HG03457 (cell line): ENCODE data around the gene RAB28.

Source experiments
- ATAC-seq: cut with Tn5 transposase; IDR thresholded peaks from one replicate; pipeline ENCODE4 v1.9.1; 2021; ENCODE audit warnings: moderate number of reproducible peaks; ENCODE audit not compliant: unreplicated experiment

The RAB28 gene

DNA sequence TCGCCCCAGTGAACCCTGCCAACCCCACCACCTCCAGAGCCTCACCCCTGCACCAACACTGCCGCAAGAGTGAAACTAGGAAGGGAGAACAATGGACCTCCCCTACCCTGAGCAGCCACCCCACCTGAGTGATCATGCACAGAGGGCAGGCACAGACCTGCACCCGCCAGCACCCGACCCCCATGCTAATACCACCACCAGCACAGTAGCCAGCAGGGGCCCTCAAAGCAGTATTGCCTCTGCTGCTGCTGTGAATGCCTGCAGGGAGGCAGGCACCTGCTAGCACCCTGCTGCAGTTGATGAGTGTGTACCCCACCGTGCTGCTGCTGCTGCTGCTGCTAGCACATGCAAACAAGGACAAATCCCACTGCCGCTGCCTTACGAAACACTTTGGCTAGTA is 100.1 kb downstream of the RAB28 start:
- ATAC-seq, result no peak

DNA sequence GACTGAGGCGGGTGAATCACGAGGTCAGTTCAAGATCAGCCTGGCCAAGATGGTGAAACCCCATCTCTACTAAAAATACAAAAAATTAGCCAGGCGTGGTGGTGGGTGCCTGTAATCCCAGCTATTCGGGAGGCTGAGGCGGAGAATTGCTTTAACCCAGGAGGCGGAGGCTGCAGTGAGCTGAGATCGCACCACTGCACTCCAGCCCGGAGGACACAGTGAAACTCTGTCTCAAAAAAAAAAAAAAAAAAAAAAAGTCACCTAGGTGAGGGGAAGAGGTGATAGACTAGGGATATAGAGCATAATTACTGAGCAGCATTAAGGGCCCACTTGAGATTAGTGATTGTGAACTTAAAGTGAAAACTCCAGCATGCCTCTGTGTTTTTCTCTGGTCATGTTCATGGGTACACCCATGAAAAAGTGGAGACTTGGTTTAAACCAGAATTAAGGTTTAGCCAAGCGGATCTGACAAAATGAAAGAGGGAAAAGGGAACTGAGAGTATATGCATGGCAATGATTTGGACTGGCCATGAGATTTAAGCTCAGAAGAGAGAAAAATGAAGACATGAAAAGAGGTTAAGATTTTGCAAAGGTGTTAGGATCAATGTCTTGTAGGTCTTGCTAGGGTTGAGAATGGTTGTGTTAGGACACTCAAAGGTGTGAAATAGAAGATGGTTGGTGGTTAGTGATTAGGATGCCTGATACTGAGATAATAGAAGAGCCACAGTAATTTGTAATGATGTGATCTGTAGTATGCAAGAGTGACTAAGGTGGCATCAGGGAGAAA is 105.0 kb downstream of the RAB28 start:
- peak; percentile 61 for ATAC-seq

DNA sequence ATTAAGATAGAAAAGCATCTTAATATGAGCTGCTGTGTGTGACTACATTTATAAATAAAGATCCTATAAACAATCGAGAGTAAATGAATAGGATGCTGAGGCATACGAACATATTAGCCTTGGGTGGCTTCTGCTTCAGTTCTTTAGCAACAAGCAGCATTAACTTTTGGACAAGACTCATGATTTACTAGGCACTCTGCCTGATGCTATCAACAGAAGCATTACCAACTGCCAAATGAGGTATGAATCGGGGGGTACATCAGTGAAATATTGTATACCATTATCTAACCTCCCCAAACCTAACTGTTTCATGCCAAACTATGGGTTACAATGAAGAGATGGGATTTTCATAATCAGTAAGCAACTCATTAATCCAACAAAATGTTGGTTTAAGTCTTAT is 113.1 kb downstream of the RAB28 start:
- no peak for ATAC-seq

DNA sequence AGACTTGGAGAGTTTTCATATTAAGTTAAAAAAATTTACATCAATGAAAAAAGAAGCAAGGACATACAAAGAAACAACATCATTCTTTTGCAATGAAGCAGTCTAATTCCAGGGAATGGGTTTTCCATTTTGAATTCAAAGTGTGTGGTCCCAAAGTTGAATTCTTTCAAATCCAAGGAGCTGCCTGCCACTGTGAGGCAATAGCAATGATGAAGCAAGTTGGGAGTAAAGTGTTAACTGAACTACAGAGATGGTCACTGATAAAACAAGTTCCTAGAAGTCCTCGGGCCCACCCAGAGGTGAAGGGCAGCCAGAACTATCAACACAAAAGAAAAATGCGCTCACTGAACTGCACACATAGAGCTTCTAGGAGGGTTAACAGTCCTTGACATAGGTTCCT is 115.9 kb downstream of the RAB28 start:
- no peak for ATAC-seq

DNA sequence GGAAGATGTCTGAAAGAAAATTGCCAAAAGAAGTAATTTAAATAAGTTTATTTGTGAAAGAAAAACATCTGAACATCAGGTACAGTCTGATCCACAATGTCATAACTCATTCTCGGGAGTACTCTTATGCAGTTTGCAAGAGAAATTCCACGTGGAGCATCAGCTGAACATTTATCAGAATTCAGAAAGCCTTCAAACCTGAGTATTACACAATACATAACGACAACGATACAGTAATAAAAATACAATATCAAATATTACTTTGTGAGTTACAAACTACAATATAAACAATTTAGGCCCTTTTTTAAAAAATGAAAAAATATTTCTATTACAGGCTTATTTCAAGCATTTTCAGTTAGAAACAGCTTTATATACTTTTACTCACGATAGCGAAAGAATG is 116.4 kb downstream of the RAB28 start:
- ATAC-seq, result no peak

DNA sequence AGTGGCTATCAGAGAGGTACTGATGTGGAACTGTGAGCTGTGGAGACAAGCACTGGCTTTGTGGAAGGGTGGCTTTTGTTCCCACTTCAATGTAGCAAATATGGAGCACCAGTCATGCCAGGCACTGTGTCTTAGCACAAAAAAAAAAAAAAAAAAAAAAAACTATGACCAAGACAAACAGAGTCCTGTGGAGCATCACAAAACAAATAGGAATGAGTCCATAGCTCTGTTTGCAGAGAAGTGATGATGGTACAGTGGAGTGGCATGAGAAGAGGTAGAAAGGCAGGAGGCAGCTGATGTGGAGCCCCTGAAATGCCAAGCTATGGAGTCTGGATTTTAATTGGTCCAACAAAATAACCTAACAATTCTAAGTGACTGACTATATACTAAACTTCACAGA is 116.9 kb downstream of the RAB28 start:
- ATAC-seq, result no peak

DNA sequence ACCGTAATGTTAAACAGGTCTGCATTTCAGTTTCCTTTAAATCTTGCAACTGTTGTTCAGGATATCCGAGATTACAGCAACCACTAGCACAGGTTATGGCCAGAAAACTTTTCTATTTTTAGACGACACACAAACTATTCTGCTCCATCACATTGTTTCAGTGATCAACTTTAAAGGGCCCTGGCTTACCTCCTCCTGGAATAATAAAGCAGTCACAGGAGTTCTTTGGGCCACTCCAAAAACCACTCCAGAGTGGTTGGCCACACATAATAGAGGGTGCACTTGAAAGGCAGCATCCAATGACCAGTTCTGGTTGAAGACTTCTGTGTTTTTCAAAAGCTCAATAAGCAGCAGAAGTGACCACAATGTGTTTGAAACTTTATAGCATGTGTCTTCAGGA is 118.9 kb downstream of the RAB28 start:
- no peak for ATAC-seq

DNA sequence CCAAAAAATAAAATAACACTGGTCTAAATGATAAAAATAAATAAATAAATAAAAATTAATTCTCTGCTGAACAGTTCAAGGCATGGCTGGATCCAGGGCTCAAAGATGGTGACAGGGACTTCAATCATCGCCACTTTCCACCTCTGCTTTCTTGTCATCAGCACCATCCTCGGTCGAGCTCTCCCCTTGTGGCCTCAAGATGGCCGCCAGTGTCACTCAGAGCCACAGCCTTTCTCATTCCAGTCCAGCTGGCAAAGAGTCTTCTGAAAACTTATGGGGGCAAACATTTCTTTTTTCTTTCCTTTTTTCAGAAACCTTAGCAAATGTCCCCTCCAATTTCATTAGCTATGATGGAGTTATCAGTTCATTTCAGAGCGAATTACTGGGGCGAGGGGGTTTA is 119.5 kb downstream of the RAB28 start:
- ATAC-seq, result no peak

DNA sequence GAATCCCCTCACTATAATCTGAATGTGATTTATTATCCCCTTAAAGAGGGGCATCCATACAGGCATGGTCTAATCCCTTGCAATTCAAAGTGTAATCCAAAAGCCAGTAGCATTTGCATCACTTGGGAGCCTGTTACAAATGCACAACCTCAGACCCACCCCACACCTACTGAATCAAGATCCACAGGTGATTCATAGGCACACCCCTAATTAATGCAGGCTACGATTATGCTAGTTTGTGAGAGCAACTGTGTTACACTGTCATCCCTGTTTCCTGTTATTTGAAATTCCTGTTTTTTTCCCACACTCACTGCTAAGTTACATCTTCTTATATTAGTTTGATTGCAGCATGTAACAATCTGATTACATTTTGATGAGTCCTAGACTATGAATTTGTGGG is 120.0 kb downstream of the RAB28 start:
- no peak for ATAC-seq

DNA sequence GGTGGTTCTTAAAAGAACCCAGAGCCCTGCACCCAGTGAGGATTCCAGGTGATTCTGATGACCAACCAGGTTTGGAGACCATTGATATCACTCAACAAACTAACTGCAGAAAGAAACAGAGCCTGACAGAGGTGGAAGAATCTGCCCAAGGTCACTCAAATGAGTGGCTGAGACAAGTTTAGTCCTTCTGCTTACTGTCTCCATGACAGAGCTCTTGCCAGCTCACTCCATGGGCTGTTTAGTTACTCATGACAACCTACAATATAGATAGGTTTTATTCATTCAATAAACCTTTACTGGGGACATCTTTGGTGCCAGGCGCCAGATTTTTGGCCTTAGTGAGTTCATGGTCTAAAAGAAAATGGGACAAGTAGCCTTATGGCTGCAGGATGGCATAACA is 124.3 kb downstream of the RAB28 start:
- no peak for ATAC-seq

DNA sequence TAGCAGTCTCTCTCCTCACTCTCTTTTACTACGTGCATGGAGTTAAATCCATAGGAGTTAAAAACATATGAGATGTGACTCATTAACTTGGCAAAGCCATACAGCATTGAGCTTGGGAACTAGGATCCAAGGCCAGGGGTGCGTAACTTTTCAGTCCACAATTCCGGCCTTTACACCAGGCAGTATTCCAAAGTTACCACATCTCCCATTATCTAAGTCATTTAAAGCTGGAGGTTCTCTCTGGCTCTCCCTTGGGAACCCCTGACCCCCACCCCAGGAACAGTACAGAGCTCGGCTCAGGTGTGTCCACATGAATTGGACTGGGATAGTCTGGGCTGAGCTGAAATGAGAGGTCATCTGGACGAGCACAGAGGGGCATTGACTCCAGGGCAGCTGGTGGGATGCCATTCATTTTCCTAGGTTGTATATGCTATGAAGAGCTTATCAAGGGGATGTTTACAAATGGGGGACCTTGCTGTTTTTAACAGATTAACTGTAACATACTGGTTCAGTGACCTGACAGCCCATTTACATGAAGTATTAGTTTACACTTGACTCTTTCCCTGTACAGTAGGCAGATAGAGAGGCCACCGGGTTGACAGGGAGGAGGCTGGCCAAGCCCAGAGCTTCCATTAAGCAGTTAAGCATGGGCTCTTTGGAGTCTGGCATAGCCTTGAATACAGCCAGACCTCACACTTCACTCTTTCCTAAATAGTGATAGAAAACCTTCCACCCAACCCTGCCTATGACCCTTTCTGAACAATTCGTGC is 128.8 kb downstream of the RAB28 start:
- no peak for ATAC-seq

DNA sequence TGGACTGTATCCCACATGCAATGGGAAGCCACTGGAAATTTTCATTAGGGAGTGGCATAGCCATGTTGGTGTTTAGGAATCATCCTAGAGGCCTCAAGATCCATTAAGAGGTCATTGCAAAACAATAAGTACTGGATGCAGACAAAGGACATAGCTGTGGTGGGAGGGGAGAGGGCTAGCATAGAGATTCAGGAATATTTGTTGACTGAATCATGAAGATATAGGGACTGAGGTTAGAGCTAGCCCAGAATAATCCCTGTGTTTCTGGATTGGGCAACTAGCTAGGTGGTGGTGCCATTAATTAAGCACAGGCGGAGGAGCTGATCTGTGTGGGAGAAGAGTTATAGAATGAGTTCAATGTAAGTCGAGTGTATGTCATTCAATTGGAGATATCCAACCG is 135.0 kb downstream of the RAB28 start:
- no peak for ATAC-seq

DNA sequence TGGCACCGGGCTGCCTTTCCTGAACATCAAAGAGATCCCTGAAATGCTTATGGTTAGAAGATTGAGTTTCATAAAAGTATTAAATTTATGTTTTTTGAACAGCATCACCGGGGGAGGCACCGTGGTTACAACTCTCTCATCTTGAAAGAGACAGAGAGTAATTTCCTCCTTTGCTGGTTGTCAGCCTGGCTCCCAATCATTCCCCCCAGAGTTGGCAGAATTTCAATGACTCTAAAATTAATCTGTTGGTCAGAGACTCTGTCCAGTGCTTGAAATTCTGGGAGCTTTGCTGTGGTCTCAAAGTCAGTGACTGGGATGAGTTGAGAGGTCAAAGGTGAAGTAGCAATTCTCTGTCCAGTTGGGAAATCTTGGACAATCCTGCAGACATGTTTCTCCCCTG is 135.9 kb downstream of the RAB28 start:
- ATAC-seq, result no peak

DNA sequence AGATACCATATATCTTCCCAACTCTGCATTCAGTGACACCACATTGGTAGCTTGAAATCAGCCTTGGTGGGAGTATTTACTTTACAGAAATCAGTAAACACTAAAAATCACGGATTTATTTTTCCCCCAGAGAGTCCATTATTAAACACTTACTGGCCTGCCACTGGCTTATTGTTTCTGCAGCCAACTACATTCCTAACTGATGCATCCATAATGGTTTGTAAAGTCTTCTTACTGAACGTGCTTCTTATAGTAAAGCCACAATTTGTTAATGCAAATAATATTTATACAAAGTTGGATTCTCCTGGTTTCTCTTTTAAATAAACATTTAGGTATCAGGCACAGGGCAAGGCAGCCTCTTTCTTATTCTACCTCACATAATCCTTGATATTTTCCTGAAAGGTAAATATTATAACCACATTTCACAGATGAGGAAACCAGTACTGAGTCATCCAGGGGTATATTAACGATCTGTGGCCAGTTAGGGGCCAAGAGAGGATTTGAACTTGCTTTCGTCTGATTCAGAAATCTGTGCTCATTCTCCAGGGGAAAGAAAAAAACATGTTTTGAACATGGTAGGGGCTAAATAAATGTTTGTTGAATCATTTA is 136.5 kb downstream of the RAB28 start:
- no peak for ATAC-seq

DNA sequence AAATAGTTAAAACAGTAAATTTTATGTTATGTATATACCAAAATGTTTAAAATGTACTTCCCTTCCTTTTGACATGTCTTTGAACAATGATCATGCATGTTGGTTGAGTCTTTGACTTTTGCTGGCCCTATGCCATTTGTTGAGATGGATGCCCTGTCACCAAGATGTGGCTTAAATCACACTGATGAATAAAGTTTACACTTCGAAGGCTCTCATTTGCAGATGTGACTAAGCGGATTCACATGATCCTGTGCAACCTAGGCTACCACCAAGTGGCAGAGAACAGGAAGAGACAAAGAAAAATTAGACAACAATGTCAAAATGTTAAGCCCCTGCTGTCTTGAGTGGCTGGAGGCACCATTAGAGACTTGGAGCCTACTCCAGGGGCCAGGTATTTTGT is 139.9 kb downstream of the RAB28 start:
- no peak for ATAC-seq

DNA sequence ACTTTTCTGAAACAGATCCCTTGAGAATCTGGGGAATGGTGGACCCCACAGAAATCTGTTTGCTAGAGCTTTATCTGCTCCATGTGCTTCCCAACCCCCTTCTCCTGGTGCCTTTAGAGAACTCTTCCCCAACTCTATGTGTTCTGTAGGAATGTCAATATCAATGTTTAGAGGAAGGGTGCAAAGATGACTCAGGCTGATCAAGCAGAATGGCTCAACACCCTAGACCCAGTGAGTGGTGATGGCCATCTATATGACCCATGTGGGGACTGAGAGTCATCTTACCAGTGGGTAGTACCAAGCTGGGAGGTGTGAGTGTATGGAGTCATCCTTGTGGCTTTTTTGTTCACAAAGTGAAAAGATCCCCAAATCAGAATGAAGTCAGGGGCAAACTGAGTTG is 143.5 kb downstream of the RAB28 start:
- ATAC-seq, result no peak

DNA sequence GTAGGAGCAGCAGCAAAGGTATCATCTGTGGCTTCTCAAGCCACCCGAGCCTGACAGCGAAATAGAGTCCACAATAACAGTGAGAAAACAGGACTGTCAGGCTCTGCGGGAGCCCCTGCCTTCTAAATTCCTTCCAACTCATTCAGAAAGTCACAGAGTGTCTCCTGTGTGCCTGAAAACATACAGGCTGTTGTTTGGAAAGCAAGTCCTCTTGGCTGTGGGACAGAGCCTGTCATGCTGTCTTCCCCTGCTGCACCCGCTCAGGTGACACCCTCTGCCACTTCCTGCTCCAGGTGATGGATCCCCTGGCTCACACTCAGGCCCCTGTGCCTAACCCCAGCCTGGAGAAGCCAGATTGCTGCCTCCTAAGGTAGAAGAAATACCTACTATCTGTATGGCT is 152.3 kb downstream of the RAB28 start:
- ATAC-seq, result no peak

DNA sequence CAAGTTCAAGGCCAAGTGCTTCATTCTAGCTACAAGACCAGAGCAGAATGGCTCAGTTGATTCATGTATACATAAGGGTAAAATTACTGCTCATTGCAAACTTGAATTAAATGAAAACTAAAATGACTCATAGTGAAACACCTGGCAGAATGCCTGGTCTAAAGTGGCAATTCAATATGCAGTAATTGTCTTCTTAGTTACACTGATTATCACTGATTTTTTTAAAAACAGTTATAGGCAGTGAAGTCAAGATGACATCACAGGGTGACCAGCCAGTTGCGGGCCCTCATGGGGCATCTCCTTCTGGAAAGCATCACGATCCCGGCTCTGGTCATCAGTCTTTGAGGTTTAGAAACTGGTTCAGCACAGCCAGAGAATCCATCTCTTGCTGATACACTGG is 154.2 kb downstream of the RAB28 start:
- ATAC-seq, result no peak

DNA sequence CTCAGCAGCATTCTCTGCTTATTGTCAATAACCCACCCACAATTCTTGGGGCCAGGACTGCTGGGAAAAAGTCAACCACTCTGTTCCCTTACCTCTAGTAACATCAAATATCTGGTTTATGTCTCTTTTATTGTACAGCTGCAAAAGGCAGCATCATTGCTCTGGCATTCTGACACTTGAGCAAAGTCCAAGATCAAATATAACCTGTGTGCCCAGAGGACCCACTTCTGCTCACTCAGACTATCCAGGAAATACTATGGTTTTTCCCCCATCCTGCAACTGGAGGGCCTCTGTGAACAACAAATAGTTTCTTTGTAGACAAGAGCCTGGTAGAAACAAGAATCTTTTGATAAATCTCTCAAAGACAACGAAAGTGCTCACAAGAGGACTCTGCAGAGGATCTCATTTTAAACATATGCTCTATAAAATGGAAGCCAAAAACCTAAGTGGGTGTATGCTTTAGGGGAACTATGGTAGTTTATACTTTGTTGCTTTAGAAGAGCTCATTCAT is 154.7 kb downstream of the RAB28 start:
- ATAC-seq, result no peak

DNA sequence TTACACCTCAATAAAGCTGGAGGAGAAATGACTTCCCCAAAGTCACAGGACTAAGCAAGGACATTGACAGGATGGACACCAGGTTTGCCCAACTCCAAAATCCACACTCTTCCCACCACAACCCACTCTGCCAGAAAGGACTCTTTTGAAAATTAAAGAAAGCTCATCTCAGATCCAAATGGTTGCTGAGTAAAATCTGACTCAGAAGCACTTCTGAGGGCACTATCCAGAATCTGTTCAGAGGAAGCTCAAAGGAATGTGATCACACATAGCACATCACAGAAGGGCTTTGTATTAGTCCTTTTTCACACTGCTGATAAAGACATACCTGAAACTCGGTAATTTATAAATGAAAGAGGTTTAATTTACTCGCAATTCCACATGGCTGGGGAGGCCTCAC is 155.5 kb downstream of the RAB28 start:
- ATAC-seq, result no peak

DNA sequence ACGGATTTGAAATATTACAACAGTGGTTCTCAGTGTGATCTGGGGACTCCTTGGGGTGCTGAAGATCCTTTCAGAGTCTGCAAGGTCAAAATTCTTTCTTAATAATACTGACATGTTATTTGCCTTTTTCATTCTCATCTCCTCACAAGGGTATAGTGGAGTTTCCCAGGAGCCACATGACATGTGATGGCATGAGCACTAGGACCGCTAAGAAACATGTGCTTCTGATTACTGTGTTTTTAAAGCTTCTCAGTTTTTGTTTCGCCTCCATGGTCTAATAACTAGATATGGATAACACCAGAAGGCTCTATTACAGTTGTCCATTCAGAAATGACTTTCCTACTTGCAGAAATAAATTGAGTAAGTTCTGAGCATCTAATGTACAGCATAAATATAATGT is 156.1 kb downstream of the RAB28 start:
- ATAC-seq, result no peak

DNA sequence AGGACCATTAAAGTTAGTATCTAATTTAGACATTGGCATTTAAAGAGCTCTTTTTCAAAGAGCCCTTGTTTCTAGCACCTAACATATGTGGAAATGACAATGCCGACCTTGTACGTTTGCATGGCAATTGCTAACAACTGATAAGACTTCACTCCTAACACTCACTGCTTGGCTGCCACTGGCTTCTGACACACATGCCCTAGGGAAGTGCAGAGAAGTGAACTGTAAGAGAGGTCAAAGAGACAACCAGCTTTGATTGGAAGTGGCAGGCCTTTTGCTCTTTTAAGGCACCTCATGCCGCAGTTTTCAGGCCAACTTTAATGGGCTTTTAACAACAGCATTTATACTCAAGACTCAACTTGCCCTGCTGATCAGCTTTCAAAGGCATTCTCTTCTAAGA is 158.4 kb downstream of the RAB28 start:
- ATAC-seq, result no peak
